ENCODE results near the gene HDAC3. TPM values are rescaled to one million over a fixed set of nuclear protein-coding genes. Genes with fewer than 3 reads are reported as not detected.

The HDAC3 gene
- total RNA-seq, 2 experiments from 2014 or later: 85.8 to 89.6 TPM

- POLR2A ChIA-PET: interaction anchor here (1.4 kb wide), 1 partner anchor 12 kb away, joined by 3 read pairs; no protein-coding TSS in a partner anchor
- Mint-ChIP-seq H3K27ac (no peak overlapping the region), H3K9me3 (no peaks in the 10 kb centered on the region), H3K27me3 (no peaks in the 10 kb centered on the region), H3K4me1 (peaks cover 3% of the 10 kb centered on the region), H3K36me3 (no peaks in the 10 kb centered on the region), H3K4me3 (no peak overlapping the region)
- ATAC-seq (ENCODE audit: low read depth): no peak
- DNase-seq: no peak
Measured at GRCh38 chr5:141672071-141672840, 35.6 kb upstream of the HDAC3 start.

DNA sequence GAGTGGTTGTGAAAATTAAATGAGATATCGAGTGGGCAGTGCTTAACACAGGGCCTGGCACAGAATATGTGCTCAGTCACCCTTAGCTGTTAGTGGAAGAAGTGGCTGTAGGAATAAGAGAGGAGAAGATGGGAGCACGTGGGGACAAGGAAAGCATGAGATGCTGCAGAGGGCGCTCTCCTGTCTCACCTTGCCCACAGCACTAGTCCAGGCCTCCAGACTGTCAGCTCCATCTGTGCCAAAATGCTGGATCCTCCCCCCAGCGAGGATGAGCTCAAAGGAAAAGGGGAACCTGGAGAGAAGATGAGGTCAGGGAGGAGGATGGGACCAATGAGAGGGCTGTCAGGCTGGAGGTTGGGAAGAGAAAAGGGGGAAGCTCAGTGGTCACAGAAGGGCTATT is 32.9 kb upstream of the HDAC3 start:
- no peaks in the 10 kb centered on the region for H3K36me3 Mint-ChIP-seq
- H3K9me3 Mint-ChIP-seq: no peaks in the 10 kb centered on the region
- POLR2A ChIA-PET: interaction anchor here (1.0 to 1.3 kb wide), 4 partner anchors 13 to 300 kb away, joined by 3 to 9 read pairs (median 4); partner anchors contain the start of gene RNF14
- peaks cover 8% of the 10 kb centered on the region for H3K4me1 Mint-ChIP-seq
- H3K27me3 Mint-ChIP-seq: no peaks in the 10 kb centered on the region
- H3K27ac Mint-ChIP-seq: no peak overlapping the region
- no peak overlapping the region for H3K4me3 Mint-ChIP-seq
- DNase-seq (no peak), ATAC-seq (ENCODE audit: low read depth) (no peak)

DNA sequence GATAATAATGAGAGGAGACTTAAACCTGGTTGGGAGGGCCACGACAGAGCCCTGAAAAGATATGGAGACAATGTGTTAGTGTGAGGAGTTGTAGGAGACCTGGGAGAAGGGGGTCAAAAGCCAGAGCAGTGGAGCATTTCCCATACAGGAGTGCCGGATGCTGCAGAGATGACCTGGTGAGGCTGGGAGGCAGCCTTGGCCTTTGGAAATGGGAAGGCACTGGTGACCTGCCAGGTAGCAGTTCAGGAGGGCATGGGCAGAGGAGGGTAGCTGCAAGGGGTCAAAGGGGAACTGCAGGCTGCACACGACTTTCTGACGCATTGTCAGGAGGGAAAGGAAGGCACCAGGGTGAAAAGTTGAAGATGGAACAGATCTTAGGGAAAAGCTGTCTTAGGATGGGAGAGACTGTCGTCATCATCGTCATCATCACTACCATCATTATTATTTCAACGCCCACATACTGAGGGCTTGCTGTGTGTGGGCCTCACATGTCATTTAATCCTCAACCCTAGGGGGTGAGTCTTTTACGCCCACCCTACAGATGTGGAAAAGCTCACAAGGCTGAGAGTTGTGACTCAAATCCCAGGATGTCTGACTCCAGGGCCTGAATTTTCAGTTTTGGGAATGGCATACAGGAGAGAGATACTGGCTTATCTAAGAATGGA is 32.1 kb upstream of the HDAC3 start:
- Mint-ChIP-seq H3K9me3 (no peaks in the 10 kb centered on the region), H3K36me3 (no peaks in the 10 kb centered on the region), H3K4me1 (peaks cover 8% of the 10 kb centered on the region), H3K27me3 (no peaks in the 10 kb centered on the region), H3K4me3 (no peak overlapping the region), H3K27ac (peak overlapping the region; percentile 23)
- DNase-seq (no peak), ATAC-seq (ENCODE audit: low read depth) (no peak)
- POLR2A ChIA-PET: interaction anchor here (1.1 to 1.3 kb wide), 2 partner anchors 292 to 300 kb away, joined by 3 to 4 read pairs; partner anchors contain the start of gene RNF14

- no peak for ATAC-seq (ENCODE audit: low read depth)
Measured at GRCh38 chr5:141665995-141666940, 29.6 kb upstream of the HDAC3 start.

GRCh38 chr5:141664733-141665461 is 28.2 kb upstream of the HDAC3 start:
- Mint-ChIP-seq H3K4me3 (no peak overlapping the region), H3K27me3 (no peaks in the 10 kb centered on the region), H3K36me3 (no peaks in the 10 kb centered on the region), H3K4me1 (peaks cover 8% of the 10 kb centered on the region), H3K9me3 (no peaks in the 10 kb centered on the region), H3K27ac (peak overlapping the region; percentile 16)
- POLR2A ChIA-PET: interaction anchor here (0.7 to 1.0 kb wide), 3 partner anchors 18 to 215 kb away, joined by 3 read pairs; no protein-coding TSS in a partner anchor
- ATAC-seq (ENCODE audit: low read depth) (peak; percentile 93), DNase-seq (peak; percentile 84)

More at GRCh38 chr5:141665995-141666940, 29.6 kb upstream of the HDAC3 start:
- Mint-ChIP-seq H3K36me3 (no peaks in the 10 kb centered on the region), H3K9me3 (no peaks in the 10 kb centered on the region), H3K27ac (no peak overlapping the region), H3K27me3 (no peaks in the 10 kb centered on the region), H3K4me1 (peaks cover 8% of the 10 kb centered on the region), H3K4me3 (no peak overlapping the region)
- POLR2A ChIA-PET: interaction anchor here (0.7 to 1.2 kb wide), 3 partner anchors 15 to 302 kb away, joined by 3 to 4 read pairs (median 3); partner anchors contain the start of gene FCHSD1
- DNase-seq: no peak

DNA sequence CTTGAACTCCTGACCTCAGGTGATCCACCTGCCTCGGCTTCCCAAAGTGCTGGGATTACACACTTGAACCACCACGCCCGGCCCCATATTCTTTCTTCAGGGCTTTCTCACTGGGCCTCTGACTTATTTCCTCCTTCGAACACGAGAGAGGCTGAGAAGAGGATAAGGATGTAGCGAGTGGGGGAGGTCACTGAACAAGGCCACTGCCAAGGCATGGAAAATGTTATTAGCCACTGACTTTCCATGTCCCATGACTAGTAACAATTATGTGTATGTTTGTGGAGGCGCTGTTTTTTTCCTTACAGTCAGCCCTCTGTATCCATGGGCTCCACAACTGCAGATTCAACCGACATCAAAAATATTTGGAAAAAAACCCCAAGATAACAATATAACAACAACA is 26.9 kb upstream of the HDAC3 start:
- POLR2A ChIA-PET: no interaction called here
- ATAC-seq (ENCODE audit: low read depth) (no peak), DNase-seq (no peak)
- H3K4me3 Mint-ChIP-seq: no peak overlapping the region
- H3K36me3 Mint-ChIP-seq: no peaks in the 10 kb centered on the region
- H3K27me3 Mint-ChIP-seq: no peaks in the 10 kb centered on the region
- H3K9me3 Mint-ChIP-seq: no peaks in the 10 kb centered on the region
- H3K4me1 Mint-ChIP-seq: peaks cover 7% of the 10 kb centered on the region
- H3K27ac Mint-ChIP-seq: no peak overlapping the region

- H3K27ac Mint-ChIP-seq: no peak overlapping the region
- H3K27me3 Mint-ChIP-seq: no peaks in the 10 kb centered on the region
- DNase-seq (no peak), ATAC-seq (ENCODE audit: low read depth) (no peak)
- H3K36me3 Mint-ChIP-seq: peaks cover 4% of the 10 kb centered on the region
- H3K9me3 Mint-ChIP-seq: no peaks in the 10 kb centered on the region
- no peak overlapping the region for H3K4me3 Mint-ChIP-seq
- H3K4me1 Mint-ChIP-seq: peaks cover 7% of the 10 kb centered on the region
- POLR2A ChIA-PET: no interaction called here
Measured at GRCh38 chr5:141662028-141662427, 25.4 kb upstream of the HDAC3 start.

DNA sequence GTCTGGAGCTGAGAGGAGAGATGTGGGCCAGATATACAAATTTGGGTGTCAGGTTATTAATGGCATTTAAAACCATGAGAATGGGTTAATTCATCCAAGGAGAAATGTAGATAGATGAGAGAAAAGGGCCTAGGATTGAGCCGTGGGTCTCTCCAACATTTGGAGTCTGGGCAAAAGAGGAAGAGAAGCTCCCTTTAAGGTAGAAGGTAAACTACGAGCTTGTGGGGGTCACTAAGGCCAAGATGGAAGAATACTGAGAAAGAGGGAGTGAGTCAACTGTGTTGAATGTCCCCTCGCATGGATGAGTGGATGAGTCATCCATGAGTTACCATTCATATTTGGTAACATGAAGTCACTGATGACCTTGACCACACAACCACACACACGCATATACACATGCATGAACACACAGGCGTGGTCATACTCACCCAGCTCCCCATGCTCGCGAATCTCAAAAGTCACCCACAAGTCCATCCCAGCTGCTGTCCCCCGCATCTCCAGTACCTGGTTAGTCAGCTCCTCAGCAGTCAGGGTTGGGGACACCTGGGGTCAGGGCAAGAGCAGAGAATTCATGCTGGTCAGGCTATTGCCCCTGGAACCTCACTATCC is 21.4 kb upstream of the HDAC3 start:
- Mint-ChIP-seq H3K36me3 (peaks cover 6% of the 10 kb centered on the region), H3K4me1 (peaks cover under 1% of the 10 kb centered on the region), H3K4me3 (no peak overlapping the region), H3K27me3 (no peaks in the 10 kb centered on the region), H3K27ac (no peak overlapping the region), H3K9me3 (no peaks in the 10 kb centered on the region)
- DNase-seq (no peak), ATAC-seq (ENCODE audit: low read depth) (no peak)
- POLR2A ChIA-PET: interaction anchor here (0.6 kb wide), 1 partner anchor 34 kb away, joined by 3 read pairs; no protein-coding TSS in a partner anchor

DNA sequence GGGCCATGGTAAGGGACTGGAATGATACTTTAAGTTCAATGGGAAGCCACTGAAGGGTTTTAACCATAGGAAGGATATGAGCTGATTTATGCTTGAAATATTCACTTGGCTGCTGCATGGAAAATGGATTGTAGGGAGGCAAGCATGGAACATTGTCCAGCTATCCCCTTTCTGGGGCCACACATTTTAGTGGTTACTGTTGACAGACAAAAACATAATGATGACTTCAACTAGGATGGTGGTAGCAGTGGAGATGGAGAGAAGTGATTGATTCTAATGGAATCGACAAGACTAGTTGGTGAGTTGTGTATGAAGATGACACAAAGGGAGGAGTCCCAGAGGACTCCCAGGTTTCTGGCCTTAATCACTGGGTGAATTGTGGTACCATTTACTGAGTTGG is 20.8 kb upstream of the HDAC3 start:
- DNase-seq (no peak), ATAC-seq (ENCODE audit: low read depth) (no peak)
- Mint-ChIP-seq H3K4me3 (no peak overlapping the region), H3K36me3 (peaks cover 6% of the 10 kb centered on the region), H3K9me3 (no peaks in the 10 kb centered on the region), H3K27me3 (no peaks in the 10 kb centered on the region), H3K4me1 (peaks cover 5% of the 10 kb centered on the region), H3K27ac (no peak overlapping the region)
- POLR2A ChIA-PET: no interaction called here

DNA sequence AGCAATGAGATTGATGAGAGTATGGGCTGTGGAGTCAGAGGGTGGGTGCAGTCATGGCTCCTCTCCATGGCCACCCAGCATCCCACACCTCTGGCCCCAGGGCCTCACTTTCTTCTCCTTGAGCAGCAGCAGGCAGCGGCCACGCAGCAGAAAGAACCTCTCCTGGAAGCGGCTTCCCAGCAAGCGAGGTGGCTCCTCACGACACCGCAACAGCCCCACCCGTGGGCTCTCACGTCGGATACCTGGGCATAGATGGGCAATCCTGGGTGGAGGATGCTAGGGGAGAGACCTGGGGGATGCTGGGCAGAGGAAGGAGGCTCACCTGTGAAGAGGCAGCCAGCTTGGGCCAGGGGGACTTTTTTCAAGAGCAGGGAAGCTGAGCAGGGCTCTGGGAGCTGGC is 19.7 kb upstream of the HDAC3 start:
- no peak overlapping the region for H3K4me3 Mint-ChIP-seq
- peaks cover 6% of the 10 kb centered on the region for H3K36me3 Mint-ChIP-seq
- POLR2A ChIA-PET: no interaction called here
- DNase-seq (no peak), ATAC-seq (ENCODE audit: low read depth) (no peak)
- no peaks in the 10 kb centered on the region for H3K27me3 Mint-ChIP-seq
- no peak overlapping the region for H3K27ac Mint-ChIP-seq
- peaks cover 11% of the 10 kb centered on the region for H3K4me1 Mint-ChIP-seq
- H3K9me3 Mint-ChIP-seq: no peaks in the 10 kb centered on the region

GRCh38 chr5:141655020-141655419 is 18.4 kb upstream of the HDAC3 start:
- POLR2A ChIA-PET: no interaction called here
- peaks cover 18% of the 10 kb centered on the region for H3K4me1 Mint-ChIP-seq
- no peak for ATAC-seq (ENCODE audit: low read depth)
- DNase-seq: no peak
- no peak overlapping the region for H3K4me3 Mint-ChIP-seq
- H3K27me3 Mint-ChIP-seq: no peaks in the 10 kb centered on the region
- H3K9me3 Mint-ChIP-seq: no peaks in the 10 kb centered on the region
- H3K36me3 Mint-ChIP-seq: peaks cover 7% of the 10 kb centered on the region
- H3K27ac Mint-ChIP-seq: no peak overlapping the region

DNA sequence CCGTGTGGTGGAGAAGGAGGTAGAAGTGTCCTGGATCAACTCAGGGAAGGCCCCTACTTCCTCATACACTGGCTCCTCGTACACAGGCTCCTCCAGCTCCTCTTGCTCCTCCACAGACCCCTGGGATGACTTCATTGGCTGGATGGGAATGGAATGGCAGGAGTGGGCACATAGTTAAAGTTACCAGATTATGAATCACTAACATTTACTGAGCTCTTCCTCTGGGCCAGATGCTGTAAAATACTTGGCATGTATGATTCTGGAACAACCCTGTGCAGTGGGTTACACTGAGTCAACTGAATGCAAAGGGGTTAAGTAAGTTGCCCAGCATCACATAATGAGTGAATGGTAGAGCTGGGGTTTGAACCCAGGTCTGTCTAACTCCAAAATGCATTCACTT is 17.6 kb upstream of the HDAC3 start:
- H3K27me3 Mint-ChIP-seq: no peaks in the 10 kb centered on the region
- DNase-seq: no peak
- H3K9me3 Mint-ChIP-seq: no peaks in the 10 kb centered on the region
- peaks cover 10% of the 10 kb centered on the region for H3K36me3 Mint-ChIP-seq
- peaks cover 22% of the 10 kb centered on the region for H3K4me1 Mint-ChIP-seq
- no peak overlapping the region for H3K27ac Mint-ChIP-seq
- no peak for ATAC-seq (ENCODE audit: low read depth)
- H3K4me3 Mint-ChIP-seq: no peak overlapping the region
- POLR2A ChIA-PET: interaction anchor here (1.0 kb wide), 1 partner anchor 29 kb away, joined by 3 read pairs; no protein-coding TSS in a partner anchor

Measured in activated naive CD8-positive, alpha-beta T cell treated with anti-CD3 and anti-CD28 coated beads, Interleukin-2, amount 10 ng/mL, durations not matched to agents 7 days and 5 days (primary cell).